Ishikawa (cell line): ENCODE data around the gene THRB.
A peak's percentile ranks its signal among the peaks of the same experiment; 100 is the strongest.

Source experiments
- CEBPB ChIP-seq: IDR thresholded peaks from 2 replicates; pipeline ENCODE4 v1.6.1; 2012
- CREB1 ChIP-seq: IDR thresholded peaks from 2 replicates; pipeline ENCODE4 v1.6.1; 2012; ENCODE audit warnings: low read depth
- EGR1 ChIP-seq: IDR thresholded peaks from 2 replicates; pipeline ENCODE4 v1.6.1; 2012
- EP300 ChIP-seq: IDR thresholded peaks from 2 replicates; pipeline ENCODE4 v1.6.1; 2012; ENCODE audit warnings: borderline replicate concordance
- FOXM1 ChIP-seq: IDR thresholded peaks from 2 replicates; pipeline ENCODE4 v1.6.1; 2012; ENCODE audit warnings: low read depth, borderline replicate concordance
- NFIC ChIP-seq: IDR thresholded peaks from 2 replicates; pipeline ENCODE4 v1.6.1; 2012
- RAD21 ChIP-seq: IDR thresholded peaks from 2 replicates; pipeline ENCODE4 v1.6.1; 2012; ENCODE audit warnings: low read depth
- REST ChIP-seq: IDR thresholded peaks from 2 replicates; pipeline ENCODE4 v1.6.1; 2012; ENCODE audit warnings: low read depth, mild to moderate bottlenecking
- TAF1 ChIP-seq: IDR thresholded peaks from 2 replicates; pipeline ENCODE4 v1.6.1; 2012; ENCODE audit warnings: low read depth, mild to moderate bottlenecking
- TCF12 ChIP-seq: IDR thresholded peaks from 2 replicates; pipeline ENCODE4 v1.6.1; 2012; ENCODE audit warnings: low read depth
- TEAD4 ChIP-seq: IDR thresholded peaks from 2 replicates; pipeline ENCODE4 v1.6.1; 2012
- USF1 ChIP-seq: IDR thresholded peaks from 2 replicates; pipeline ENCODE4 v1.6.1; 2012
- YY1 ChIP-seq: IDR thresholded peaks from 2 replicates; pipeline ENCODE4 v1.6.1; 2012; ENCODE audit warnings: low read depth
- ZBTB7A ChIP-seq: IDR thresholded peaks from 2 replicates; pipeline ENCODE4 v1.6.1; 2012; ENCODE audit warnings: low read depth
- TF ChIP-seq, protein P1 (sequence below): IDR thresholded peaks from 2 replicates; pipeline ENCODE4 v1.6.1; 2012

Gene THRB

GRCh38 chr3:24514119-24514518, 19.5 kb upstream of the THRB start:
- no peak for TF ChIP-seq RAD21
- TF ChIP-seq YY1, result no peak
- no peak for TF ChIP-seq TAF1
- no peak for TF ChIP-seq EGR1
- TF ChIP-seq, protein P1, sequence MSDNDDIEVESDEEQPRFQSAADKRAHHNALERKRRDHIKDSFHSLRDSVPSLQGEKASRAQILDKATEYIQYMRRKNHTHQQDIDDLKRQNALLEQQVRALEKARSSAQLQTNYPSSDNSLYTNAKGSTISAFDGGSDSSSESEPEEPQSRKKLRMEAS, result no peak
- TF ChIP-seq TCF12, result no peak
- no peak for TF ChIP-seq EP300
- TF ChIP-seq CEBPB, result no peak
- no peak for TF ChIP-seq FOXM1
- TF ChIP-seq ZBTB7A, result no peak
- no peak for TF ChIP-seq CREB1
- no peak for TF ChIP-seq TEAD4
- no peak for TF ChIP-seq REST
- TF ChIP-seq NFIC, result no peak
- no peak for TF ChIP-seq USF1

DNA sequence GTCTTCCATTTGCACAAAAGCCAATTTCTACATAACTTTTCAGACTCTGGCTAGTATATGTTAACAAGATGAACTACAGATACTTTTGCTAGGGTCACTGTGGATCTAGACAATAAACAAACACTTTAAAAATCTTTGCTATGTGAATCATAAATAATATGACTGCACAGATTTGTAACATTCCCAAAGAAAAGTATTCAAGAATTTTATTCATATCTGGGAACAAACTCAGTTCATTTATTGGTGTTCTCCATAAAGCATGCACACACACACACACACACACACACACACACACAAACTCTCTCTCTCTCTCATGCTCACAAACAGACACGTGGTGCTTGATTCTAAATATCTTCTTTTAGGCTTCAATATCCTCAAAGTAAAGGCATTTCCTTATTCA, 18.8 kb upstream of the THRB start:
- no peak for TF ChIP-seq CREB1
- TF ChIP-seq TCF12, result no peak

DNA sequence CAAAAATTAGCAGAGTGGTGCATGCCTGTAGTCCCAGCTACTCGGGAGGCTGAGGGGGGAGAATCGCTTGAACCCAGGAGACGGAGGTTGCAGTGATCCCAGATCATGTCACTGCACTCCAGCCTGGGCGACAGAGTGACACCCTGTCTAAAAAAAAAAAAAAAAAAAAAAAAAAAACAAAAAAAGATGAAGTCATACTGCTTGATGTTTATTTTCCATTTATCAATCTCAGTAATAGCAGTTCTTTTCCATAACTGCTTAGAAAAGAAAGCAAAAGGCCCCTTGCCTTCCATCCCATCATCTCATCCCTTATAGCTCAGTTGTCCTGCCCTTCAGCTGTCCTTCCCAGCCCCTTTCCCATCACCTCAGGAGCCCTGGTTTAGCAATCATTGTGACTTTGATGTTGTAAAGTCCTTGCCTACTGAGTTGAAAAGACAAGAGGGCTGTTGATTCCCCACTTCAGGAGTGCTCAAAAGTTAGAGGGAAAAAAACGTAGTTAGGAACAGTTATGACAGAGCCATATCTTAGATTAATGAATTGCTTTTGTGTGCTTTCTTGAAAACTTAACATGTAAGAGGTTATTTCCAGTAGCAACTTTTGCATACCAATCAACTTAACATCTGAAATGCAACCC, 18.0 kb upstream of the THRB start:
- TF ChIP-seq USF1, result no peak

DNA sequence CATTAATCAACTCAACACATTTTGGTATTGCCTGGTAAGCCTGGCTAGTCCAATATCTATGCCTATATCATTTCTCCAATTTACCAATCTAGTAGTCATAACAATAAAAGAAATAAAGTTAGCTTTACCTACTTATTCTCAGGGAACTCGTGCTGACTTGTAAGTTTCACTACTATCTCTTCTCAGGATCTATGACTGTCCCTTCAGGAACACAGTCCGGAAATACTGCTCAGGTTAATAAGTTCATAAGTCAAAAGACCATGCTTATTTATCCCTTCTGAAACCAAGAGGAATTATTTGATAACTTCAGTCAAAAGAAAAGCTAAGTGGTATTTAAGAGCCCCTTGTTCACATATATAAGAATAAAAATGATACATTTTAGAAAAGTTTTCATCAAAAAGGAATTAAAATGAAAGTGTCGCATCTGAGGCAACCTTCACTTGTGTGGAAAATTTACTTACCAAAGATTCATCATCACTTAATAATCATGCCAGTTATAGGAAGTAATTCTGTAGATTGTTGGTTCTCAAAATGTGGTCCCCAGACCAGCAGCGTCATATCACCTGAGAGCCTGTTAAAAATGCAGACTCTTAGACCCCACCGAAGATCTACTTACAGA, 15.5 kb upstream of the THRB start:
- TF ChIP-seq RAD21, result no peak
- no peak for TF ChIP-seq TCF12
- no peak for TF ChIP-seq USF1
- TF ChIP-seq EP300, result no peak
- TF ChIP-seq EGR1, result no peak
- TF ChIP-seq CEBPB, result no peak
- no peak for TF ChIP-seq REST
- TF ChIP-seq TAF1, result no peak
- TF ChIP-seq FOXM1, result no peak
- TF ChIP-seq, protein P1, result no peak
- TF ChIP-seq CREB1, result no peak
- no peak for TF ChIP-seq YY1
- no peak for TF ChIP-seq NFIC

GRCh38 chr3:24508423-24508839, 13.8 kb upstream of the THRB start:
- TF ChIP-seq YY1, result no peak
- no peak for TF ChIP-seq CREB1
- TF ChIP-seq REST, result no peak
- no peak for TF ChIP-seq EP300
- no peak for TF ChIP-seq ZBTB7A
- TF ChIP-seq CEBPB, result peak; percentile 94
